Measurements from ENCODE around the gene LYSMD4.
A peak's percentile ranks its signal among the peaks of the same experiment; 100 is the strongest.
"Not testable (repeated sequence)": the region's sequence is repeated elsewhere in the genome, so short reads cannot be mapped to it uniquely, and the experiment has no call there.

The LYSMD4 gene

DNA sequence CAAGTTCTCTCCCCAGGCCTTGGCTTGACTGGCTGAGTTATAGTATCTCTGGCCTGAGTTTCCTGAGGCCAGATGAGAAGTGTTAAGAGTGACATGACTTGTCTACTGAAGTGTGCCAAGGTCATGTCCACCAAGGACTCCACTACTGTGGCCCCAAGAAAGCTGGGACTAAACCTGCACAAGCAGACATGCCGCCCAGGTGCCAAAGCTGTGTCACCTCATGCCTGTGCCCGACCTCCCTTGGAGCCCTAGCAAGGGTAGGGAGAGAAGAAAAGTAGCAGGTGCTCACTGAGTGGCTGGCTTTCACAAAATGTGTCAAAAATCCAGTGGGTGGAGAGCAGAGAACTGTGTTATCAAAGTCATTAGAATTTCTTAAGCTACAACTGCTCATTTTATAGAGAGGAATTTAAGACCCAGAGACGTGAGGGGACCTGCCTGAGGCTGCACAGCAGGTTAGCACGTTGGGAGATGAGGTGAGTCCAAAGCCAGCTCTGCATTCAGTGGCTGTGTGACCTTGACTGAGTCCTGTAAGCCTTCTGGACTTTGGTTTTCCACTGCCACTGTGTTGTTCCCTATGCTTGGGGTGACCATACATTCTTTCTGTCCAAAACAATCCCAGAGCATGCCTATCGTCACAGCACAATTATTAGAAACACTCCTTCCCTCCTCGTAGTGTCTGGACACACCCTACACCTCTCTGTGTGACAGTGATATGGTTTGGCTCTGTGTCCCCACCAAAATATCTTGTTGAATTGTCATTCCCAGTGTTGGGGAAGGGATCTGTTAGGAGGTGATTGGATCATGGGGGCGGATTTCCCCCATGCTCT, 5.0 kb upstream of the LYSMD4 start:
- in situ Hi-C loops (cut with MboI; ENCODE audit: low sequenced_read_pairs), result no loop called here
- no peaks in the 10 kb centered on the region for H3K27me3 ChIP-seq (ENCODE audit: low read depth)
- no peak for DNase-seq (ENCODE audit: low spot score in 2 of 2)

DNA sequence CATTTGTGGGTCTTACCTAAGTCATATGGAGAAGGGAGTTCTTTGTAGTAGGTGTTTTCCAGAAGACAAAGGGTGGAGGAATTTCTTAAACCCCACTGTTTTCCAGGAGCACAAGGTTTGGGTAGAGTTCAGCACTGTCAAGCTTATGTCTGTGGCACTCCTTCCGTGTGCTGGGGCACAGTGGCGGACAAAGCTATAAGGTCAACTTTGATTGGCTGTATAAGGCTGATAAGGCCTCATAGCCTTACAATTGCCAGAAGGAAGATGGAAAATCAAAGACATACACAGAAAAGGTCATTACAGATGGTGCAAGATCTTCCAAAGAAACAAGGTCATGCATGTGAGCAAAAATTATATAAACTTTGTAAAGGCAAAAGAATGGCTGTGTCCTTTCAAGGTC, 3.5 kb upstream of the LYSMD4 start:
- Histone ChIP-seq H3K9me3 (no peaks in the 10 kb centered on the region), H3K27me3 (ENCODE audit: low read depth) (no peaks in the 10 kb centered on the region), H3K4me1 (peaks cover 10% of the 10 kb centered on the region), H3K4me3 (no peak overlapping the region), H3K36me3 (replicated peaks) (no peaks in the 10 kb centered on the region)
- DNase-seq (ENCODE audit: low spot score in 2 of 2), result no peak
- in situ Hi-C loops (cut with MboI; ENCODE audit: low sequenced_read_pairs), result no loop called here

More for the DNA sequence above, 5.0 kb upstream of the LYSMD4 start:
- no peaks in the 10 kb centered on the region for H3K36me3 ChIP-seq (replicated peaks)
- no peak overlapping the region for H3K4me3 ChIP-seq
- peaks cover 4% of the 10 kb centered on the region; the same call in 1 of the 2 replicates for H3K4me1 ChIP-seq
- H3K9me3 ChIP-seq, result no peaks in the 10 kb centered on the region

DNA sequence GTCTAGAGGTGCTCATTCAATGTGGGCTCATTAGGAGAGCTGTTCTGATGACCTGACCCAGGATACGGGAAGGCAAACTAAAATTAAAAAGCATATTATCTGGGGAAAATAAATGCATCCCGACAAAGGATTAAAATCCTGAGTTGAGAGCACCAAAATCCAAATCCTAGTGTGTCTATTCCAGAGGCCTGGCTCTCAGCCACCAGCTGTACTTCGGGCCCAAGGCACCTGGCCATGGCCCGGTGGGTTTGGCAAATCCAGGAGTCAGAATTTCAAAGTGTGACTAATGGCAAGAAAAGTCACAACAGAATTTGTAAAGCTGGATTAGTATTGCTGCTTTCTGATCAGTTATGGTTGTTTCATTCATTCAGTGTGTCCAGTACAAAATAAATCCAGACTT, 2.6 kb upstream of the LYSMD4 start:
- H3K4me1 ChIP-seq, result peaks cover 10% of the 10 kb centered on the region
- H3K4me3 ChIP-seq, result no peak overlapping the region
- H3K36me3 ChIP-seq (replicated peaks), result 0 out of 2 replicates have a peak, but pooled peaks cover 3% of the 10 kb centered on the region
- DNase-seq (ENCODE audit: low spot score in 2 of 2), result no peak
- in situ Hi-C loops (cut with MboI; ENCODE audit: low sequenced_read_pairs), result no loop called here
- no peaks in the 10 kb centered on the region for H3K9me3 ChIP-seq
- no peaks in the 10 kb centered on the region for H3K27me3 ChIP-seq (ENCODE audit: low read depth)

DNA sequence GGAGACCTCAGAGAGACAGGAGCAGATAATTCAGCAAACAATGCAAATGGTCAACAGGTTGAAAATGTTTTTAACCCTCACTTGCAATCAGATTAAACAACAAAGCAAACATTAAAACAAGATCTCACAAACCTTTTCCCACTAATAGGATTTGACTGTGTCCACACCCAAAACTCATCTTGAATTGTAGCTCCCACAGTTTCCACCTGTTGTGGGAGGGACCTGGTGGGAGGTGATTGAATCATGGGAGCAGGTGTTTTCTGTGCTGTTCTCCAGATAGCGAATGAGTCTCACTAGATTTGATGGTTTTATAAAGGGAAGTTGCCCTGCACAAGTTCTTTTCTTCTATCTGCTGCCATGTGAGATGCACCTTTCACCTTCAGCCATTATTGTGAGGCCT, 1.3 kb upstream of the LYSMD4 start:
- Histone ChIP-seq H3K9me3 (no peaks in the 10 kb centered on the region), H3K4me3 (no peak overlapping the region), H3K27me3 (ENCODE audit: low read depth) (no peaks in the 10 kb centered on the region), H3K36me3 (replicated peaks) (peaks cover 4% of the 10 kb centered on the region; the same call in 1 of the 2 replicates), H3K4me1 (peaks cover 10% of the 10 kb centered on the region)
- in situ Hi-C loops (cut with MboI; ENCODE audit: low sequenced_read_pairs), result no loop called here
- no peak for DNase-seq (ENCODE audit: low spot score in 2 of 2)

DNA sequence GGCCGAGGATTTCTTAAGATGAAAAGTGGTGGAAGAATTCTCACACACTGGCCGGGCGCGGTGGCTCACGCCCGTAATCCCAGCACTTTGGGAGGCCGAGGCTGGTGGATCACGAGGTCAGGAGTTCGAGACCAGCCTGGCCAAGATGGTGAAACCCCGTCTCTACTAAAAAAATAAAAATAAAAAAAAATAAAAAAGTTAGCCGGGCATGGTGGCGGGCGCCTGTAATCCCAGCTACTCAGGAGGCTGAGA, 729 bp upstream of the LYSMD4 start:
- H3K36me3 ChIP-seq (replicated peaks), result peaks cover 10% of the 10 kb centered on the region
- DNase-seq (ENCODE audit: low spot score in 2 of 2); H3K27me3 ChIP-seq (ENCODE audit: low read depth); in situ Hi-C loops (cut with MboI; ENCODE audit: low sequenced_read_pairs); H3K9me3 ChIP-seq; H3K4me1 ChIP-seq; H3K4me3 ChIP-seq: not testable (repeated sequence)

DNA sequence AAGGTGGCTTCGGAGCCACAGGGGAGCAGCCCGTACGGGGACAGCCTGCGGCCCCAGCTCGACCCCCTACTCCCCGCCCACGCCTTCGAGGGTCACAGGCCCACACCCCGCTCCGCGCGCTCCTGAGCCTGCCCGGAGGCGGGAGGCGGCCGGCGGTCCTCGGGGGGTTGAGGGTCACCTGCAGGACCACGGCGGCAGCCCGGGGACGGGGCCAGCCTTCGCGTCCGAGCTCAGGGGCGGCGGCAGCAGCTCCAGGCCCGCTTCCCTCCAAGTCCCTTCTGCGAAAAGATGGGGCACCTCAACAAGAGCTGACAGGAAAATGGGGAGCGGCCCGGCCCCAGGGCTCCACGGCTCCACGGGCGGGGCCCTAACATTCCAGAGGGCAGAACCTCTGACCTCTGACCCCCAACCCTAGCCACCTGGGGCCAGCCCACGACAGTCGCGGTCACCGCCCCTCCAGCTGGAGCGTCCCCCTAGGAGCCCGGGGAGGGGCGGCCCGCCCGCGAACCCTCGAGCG, 428 bp downstream of the LYSMD4 start:
- Histone ChIP-seq H3K4me3 (peak overlapping the region; percentile 71), H3K9me3 (no peaks in the 10 kb centered on the region), H3K36me3 (replicated peaks) (peaks cover 11% of the 10 kb centered on the region), H3K4me1 (peaks cover 10% of the 10 kb centered on the region), H3K27me3 (ENCODE audit: low read depth) (no peaks in the 10 kb centered on the region)
- peak in 1 of 2 experiments; percentile 42 for DNase-seq (ENCODE audit: low spot score in 2 of 2)
- in situ Hi-C loops (cut with MboI; ENCODE audit: low sequenced_read_pairs), result no loop called here

DNA sequence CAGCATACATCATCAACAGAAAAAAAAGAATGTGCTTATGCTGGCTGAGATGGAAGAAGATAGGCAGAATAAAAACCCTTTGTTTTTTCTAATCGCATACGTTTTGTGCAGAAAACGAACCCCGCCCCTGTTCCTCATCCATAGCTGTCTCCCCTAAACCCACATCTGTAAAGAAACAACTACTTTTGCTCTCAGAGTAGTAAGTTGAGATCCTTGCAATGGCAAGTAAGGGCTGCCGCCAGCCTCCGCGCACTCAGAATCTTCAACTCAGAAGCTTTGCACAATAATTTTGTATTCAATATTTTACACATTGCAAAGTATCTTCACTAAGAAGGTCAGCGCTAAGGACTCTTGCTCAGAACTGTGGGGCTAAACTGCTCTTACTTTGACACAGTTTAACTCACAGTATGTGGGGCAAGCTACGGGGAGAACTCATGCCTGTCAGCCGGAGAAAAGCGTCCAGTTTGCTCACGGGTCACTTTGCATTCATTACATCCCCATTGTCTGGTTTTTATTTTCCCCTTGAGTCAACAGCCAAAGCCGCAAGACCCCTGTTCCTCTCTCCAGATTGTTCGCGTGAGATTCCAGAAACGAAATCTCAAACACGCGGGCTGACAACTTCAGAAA, 1.0 kb downstream of the LYSMD4 start:
- Histone ChIP-seq H3K9me3 (no peaks in the 10 kb centered on the region), H3K36me3 (replicated peaks) (peaks cover 11% of the 10 kb centered on the region), H3K27me3 (ENCODE audit: low read depth) (no peaks in the 10 kb centered on the region), H3K4me1 (peaks cover 10% of the 10 kb centered on the region), H3K4me3 (peak overlapping the region; percentile 71)
- DNase-seq (ENCODE audit: low spot score in 2 of 2), result peak in 1 of 2 experiments; percentile 15
- in situ Hi-C loops (cut with MboI; ENCODE audit: low sequenced_read_pairs), result no loop called here

DNA sequence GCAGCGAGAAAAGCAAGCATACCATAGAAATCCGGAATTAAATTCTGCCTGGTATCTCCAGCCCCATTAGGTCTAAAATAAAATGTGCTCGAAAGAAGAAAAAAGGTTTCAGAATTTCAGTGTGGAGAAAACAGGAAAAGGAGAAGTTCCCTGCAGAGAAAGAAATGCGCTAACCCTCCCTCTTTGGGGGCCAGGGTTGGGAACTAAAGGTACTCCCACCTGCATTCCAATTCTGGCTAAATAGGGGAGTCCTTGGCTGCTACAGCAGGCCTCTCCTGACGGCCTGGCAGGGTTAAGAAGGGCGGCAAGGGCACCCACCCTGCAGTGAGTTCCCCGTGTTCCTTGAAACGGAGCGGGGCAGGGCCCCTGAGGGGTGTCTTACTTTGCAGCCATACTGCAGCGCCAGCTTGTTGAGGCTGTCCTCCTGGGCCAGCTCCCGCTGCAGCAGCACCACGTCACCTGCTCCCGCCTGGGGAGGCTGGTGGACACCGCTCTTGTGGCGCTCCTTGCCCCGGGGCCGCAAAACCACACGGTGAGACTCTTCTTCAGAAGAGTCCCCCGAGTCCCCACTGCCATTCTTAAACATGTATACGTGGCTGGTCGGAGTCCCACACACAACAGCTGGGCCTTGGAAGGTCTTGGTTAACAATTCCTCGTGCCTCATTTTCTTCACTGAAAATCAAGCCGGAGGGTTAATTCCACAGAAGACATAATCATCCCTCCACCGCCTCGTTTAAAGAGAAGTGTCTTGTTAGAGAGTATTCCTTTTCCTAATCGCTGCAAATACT, 1.7 kb downstream of the LYSMD4 start:
- Histone ChIP-seq H3K27me3 (ENCODE audit: low read depth) (no peaks in the 10 kb centered on the region), H3K4me1 (peaks cover 10% of the 10 kb centered on the region), H3K9me3 (no peaks in the 10 kb centered on the region), H3K4me3 (peak overlapping the region; percentile 71), H3K36me3 (replicated peaks) (peaks cover 11% of the 10 kb centered on the region)
- no peak for DNase-seq (ENCODE audit: low spot score in 2 of 2)
- in situ Hi-C loops (cut with MboI; ENCODE audit: low sequenced_read_pairs), result no loop called here

DNA sequence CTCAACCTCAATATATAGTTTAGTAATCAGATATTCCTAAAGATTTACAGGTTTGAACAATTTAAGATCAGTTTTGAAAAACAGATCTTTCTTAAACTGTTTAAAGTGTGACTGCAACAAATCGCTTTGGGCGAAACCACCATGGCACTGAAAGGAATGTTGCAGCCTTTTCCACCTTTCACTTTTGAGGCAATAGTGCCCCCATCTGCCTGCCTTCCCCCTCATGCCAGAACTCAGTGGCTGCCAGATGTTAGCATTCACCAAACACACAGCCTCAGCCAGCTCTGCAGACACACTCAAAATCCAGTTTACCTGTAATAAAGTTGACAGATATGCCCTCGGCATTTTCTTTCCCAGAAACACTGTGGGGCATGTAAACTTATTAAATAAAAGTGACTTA, 3.3 kb downstream of the LYSMD4 start:
- Histone ChIP-seq H3K4me3 (no peak overlapping the region), H3K4me1 (peaks cover 10% of the 10 kb centered on the region), H3K9me3 (no peaks in the 10 kb centered on the region), H3K27me3 (ENCODE audit: low read depth) (no peaks in the 10 kb centered on the region), H3K36me3 (replicated peaks) (peaks cover 11% of the 10 kb centered on the region)
- in situ Hi-C loops (cut with MboI; ENCODE audit: low sequenced_read_pairs), result no loop called here
- DNase-seq (ENCODE audit: low spot score in 2 of 2), result no peak

DNA sequence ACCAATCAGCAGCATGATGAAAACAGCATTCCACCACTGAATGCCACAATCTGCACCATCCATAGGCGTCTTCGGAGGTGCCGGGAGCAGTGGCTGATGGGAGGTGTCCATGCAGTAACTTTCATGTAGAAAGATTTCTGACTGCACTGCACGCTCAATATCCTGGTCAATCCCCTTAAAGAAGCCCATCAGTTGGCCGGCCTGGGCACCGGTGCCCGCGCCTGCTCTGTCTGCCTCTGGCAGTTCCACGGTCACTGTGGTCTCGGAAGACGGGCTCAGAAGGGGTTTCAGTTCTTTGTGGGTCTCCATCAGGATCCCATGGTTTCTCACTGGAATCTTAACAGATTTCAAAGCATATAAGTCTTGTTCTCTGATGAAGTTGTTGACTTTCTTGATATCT, 3.9 kb downstream of the LYSMD4 start:
- Histone ChIP-seq H3K36me3 (replicated peaks) (peaks cover 11% of the 10 kb centered on the region), H3K4me1 (peaks cover 10% of the 10 kb centered on the region), H3K9me3 (no peaks in the 10 kb centered on the region), H3K4me3 (no peak overlapping the region), H3K27me3 (ENCODE audit: low read depth) (no peaks in the 10 kb centered on the region)
- in situ Hi-C loops (cut with MboI; ENCODE audit: low sequenced_read_pairs), result no loop called here
- no peak for DNase-seq (ENCODE audit: low spot score in 2 of 2)

DNA sequence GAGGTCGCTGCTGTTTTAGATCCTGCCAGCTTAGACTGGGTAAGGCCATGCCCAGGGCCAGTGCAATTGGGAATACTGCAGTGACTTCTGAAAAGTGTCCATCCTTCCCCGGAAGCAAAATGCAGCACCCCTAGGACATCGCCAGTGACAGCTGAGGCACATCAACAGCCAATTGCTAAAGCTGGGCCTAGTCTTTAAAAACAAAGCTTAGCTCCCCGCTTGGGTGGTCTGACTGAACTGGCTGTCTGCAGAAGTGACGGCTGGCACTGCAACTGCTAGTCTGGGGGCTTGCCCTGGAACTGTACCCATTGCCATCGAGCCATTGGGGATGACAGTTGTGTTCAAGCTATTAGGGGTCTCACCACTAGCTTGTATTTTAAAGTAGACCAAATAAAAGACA, 4.3 kb downstream of the LYSMD4 start:
- in situ Hi-C loops (cut with MboI; ENCODE audit: low sequenced_read_pairs), result no loop called here
- Histone ChIP-seq H3K9me3 (no peaks in the 10 kb centered on the region), H3K27me3 (ENCODE audit: low read depth) (no peaks in the 10 kb centered on the region), H3K4me3 (no peak overlapping the region), H3K36me3 (replicated peaks) (peaks cover 11% of the 10 kb centered on the region), H3K4me1 (peaks cover 9% of the 10 kb centered on the region)
- DNase-seq (ENCODE audit: low spot score in 2 of 2), result no peak

DNA sequence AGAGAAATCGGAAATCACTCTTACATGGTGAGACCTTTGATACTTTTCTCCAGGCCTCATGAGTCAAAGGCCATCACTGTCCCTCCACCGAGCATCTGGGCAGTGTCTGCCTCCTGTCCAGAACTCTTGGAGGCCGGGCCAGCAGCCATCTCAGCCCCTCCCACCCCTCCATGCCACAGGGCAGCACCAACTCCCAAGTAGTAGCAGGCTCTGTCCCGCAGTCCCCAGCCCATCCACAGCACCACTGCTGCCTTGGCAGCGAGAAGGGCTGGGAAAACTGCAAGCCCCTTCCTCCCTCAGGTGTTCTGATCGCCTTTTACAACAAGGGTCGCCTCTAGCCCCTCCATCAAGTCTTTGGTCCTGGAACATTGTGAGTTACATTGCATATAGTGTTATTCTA, 5.5 kb downstream of the LYSMD4 start:
- peaks cover 11% of the 10 kb centered on the region for H3K36me3 ChIP-seq (replicated peaks)
- H3K9me3 ChIP-seq, result no peaks in the 10 kb centered on the region
- H3K4me3 ChIP-seq, result no peak overlapping the region
- in situ Hi-C loops (cut with MboI; ENCODE audit: low sequenced_read_pairs), result no loop called here
- H3K27me3 ChIP-seq (ENCODE audit: low read depth), result no peaks in the 10 kb centered on the region
- H3K4me1 ChIP-seq, result peaks cover 6% of the 10 kb centered on the region
- DNase-seq (ENCODE audit: low spot score in 2 of 2), result no peak

DNA sequence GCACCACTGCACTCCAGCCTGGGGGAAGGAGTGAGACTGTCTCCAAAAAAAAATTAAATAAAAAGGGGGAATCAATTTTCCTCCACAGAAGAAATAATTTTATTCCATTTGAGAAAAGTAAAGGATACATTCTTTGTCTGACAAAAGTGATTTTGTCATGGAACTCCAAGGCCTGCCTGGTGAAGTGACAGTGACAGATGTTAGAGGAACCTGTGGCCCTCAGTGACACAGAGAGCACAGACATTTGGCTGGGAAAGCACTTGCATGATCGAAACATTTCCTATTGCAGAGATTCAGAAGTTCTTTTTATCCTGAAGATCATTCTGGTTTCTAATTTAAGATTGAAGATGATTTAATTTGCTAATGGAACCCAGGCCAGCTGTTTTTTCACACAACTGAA, 5.9 kb downstream of the LYSMD4 start:
- Histone ChIP-seq H3K4me1 (peaks cover 5% of the 10 kb centered on the region), H3K9me3 (no peaks in the 10 kb centered on the region), H3K4me3 (no peak overlapping the region), H3K36me3 (replicated peaks) (peaks cover 11% of the 10 kb centered on the region), H3K27me3 (ENCODE audit: low read depth) (no peaks in the 10 kb centered on the region)
- DNase-seq (ENCODE audit: low spot score in 2 of 2), result no peak
- in situ Hi-C loops (cut with MboI; ENCODE audit: low sequenced_read_pairs), result no loop called here

DNA sequence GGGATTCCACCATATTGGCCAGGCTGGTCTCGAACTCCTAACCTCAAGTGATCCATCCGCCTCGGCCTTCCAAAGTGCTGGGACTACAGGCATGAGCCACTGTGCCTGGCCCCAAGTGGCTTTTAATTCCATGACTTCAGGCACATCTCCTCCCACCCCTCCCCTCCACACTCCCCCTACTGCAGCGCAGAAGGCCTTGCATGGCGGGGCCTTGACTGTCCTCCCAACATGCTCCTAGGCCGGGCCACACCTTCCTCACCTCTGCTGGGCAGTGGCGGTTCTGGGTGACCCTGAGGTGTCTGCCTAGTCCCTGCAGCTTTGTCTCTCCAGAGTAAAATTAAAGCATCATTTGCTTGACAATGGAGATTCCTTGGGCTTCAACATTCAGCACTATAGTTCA, 6.9 kb downstream of the LYSMD4 start:
- in situ Hi-C loops (cut with MboI; ENCODE audit: low sequenced_read_pairs), result no loop called here

More for the DNA sequence above, 6.9 kb downstream of the LYSMD4 start:
- H3K36me3 ChIP-seq (replicated peaks), result peaks cover 11% of the 10 kb centered on the region
- no peaks in the 10 kb centered on the region for H3K4me1 ChIP-seq
- H3K27me3 ChIP-seq (ENCODE audit: low read depth), result no peaks in the 10 kb centered on the region
- no peaks in the 10 kb centered on the region for H3K9me3 ChIP-seq
- H3K4me3 ChIP-seq, result no peak overlapping the region
- no peak for DNase-seq (ENCODE audit: low spot score in 2 of 2)

Data from HAP-1 (cell line).